PC-3 (cell line): ENCODE measurements around the gene GATA6.

ENCODE experiments used
- EZH2 ChIP-seq: fragments of 300-600 bp; sonication (generic); IDR thresholded peaks from one replicate; pipeline ENCODE4 v1.6.1; 2017; ENCODE audit warnings: antibody characterized with exemption, mild to moderate bottlenecking, low read length; ENCODE audit not compliant: unreplicated experiment
- EZH2phosphoT487 ChIP-seq: fragments of 300-600 bp; sonication (generic); IDR thresholded peaks from 2 replicates; pipeline ENCODE4 v1.6.1; 2018; ENCODE audit warnings: mild to moderate bottlenecking, antibody characterized with exemption, low read length, borderline replicate concordance
- TF ChIP-seq, protein P1 (sequence below): fragments of 300-600 bp; sonication (generic); conservative IDR thresholded peaks from 2 replicates; pipeline ENCODE4 v1.5.1; 2017; ENCODE audit warnings: antibody characterized with exemption, low read depth, mild to moderate bottlenecking, low read length

DNA sequence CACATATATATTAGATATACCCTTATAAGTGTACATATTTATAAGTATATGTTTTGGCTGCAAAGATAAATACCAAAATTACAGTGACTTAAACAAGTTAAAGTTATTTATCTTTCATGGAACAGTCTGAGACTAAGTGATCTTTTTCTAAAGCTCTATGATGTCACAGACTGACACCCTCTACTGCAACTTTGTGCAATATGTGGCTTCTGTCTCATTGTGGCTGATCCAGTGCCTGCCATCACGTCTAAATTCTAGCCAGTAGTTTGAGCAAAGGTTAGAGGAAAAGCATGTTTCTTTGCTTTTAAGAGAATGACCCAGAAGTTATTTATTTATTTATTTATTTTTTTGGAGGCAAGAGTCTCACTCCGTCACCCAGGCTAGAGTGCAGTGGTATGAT lies 13.8 kb upstream of the GATA6 start:
- TF ChIP-seq, protein P1, sequence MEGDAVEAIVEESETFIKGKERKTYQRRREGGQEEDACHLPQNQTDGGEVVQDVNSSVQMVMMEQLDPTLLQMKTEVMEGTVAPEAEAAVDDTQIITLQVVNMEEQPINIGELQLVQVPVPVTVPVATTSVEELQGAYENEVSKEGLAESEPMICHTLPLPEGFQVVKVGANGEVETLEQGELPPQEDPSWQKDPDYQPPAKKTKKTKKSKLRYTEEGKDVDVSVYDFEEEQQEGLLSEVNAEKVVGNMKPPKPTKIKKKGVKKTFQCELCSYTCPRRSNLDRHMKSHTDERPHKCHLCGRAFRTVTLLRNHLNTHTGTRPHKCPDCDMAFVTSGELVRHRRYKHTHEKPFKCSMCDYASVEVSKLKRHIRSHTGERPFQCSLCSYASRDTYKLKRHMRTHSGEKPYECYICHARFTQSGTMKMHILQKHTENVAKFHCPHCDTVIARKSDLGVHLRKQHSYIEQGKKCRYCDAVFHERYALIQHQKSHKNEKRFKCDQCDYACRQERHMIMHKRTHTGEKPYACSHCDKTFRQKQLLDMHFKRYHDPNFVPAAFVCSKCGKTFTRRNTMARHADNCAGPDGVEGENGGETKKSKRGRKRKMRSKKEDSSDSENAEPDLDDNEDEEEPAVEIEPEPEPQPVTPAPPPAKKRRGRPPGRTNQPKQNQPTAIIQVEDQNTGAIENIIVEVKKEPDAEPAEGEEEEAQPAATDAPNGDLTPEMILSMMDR, result no peak
- no peak for TF ChIP-seq EZH2
- TF ChIP-seq EZH2phosphoT487, result no peak
